Neural progenitor cell (in vitro differentiated cells): Measurements from ENCODE around the gene TYRP1. TPM values are rescaled to one million over a fixed set of nuclear protein-coding genes. Genes with fewer than 3 reads are reported as not detected.

Experiments used
- DNase-seq: peaks from one replicate; pipeline ENCODE4 v3.0.0-alpha.2; 2016; ENCODE audit warnings: low spot score
- H2AFZ ChIP-seq: fragments of 200-600 bp; sonication (generic); replicated peaks from 2 replicates; pipeline ENCODE4 v1.6.1; 2016; ENCODE audit warnings: antibody characterized with exemption
- H3F3A ChIP-seq: fragments of 200-600 bp; sonication (generic); 2 replicates; pipeline ENCODE4 v1.6.1; 2016; ENCODE audit warnings: antibody characterized with exemption, low read depth
- H3K27ac ChIP-seq: fragments of 200-600 bp; sonication (generic); 2 replicates; pipeline ENCODE4 v1.5.1; 2016; ENCODE audit warnings: mild to moderate bottlenecking
- H3K27me3 ChIP-seq: fragments of 200-600 bp; sonication (generic); 2 replicates; pipeline ENCODE4 v1.6.1; 2016; ENCODE audit warnings: mild to moderate bottlenecking, moderate library complexity
- H3K36me3 ChIP-seq: fragments of 200-600 bp; sonication (generic); 2 replicates; pipeline ENCODE4 v1.5.1; 2016
- H3K4me1 ChIP-seq: fragments of 200-600 bp; sonication (generic); 2 replicates; pipeline ENCODE4 v1.6.1; 2016; ENCODE audit warnings: mixed run types
- H3K4me2 ChIP-seq: fragments of 200-600 bp; sonication (generic); 2 replicates; pipeline ENCODE4 v1.6.1; 2016
- H3K4me3 ChIP-seq: fragments of 200-600 bp; sonication (generic); 2 replicates; pipeline ENCODE4 v1.5.1; 2016
- H3K79me2 ChIP-seq: fragments of 200-600 bp; sonication (generic); 2 replicates; pipeline ENCODE4 v1.6.1; 2016; ENCODE audit warnings: low read depth
- H3K9ac ChIP-seq: fragments of 200-600 bp; sonication (generic); 2 replicates; pipeline ENCODE4 v1.6.1; 2016
- H3K9me3 ChIP-seq: fragments of 200-600 bp; sonication (generic); 2 replicates; pipeline ENCODE4 v1.5.1; 2016; ENCODE audit warnings: low read depth
- H4K20me1 ChIP-seq: fragments of 200-600 bp; sonication (generic); 2 replicates; pipeline ENCODE4 v1.6.1; 2016; ENCODE audit warnings: low read depth
- H3K27ac Mint-ChIP-seq: 3 replicates; pipeline ENCODE4 v1.8.0; 2021; ENCODE audit warnings: mixed read lengths
- H3K27me3 Mint-ChIP-seq: 2 replicates; pipeline ENCODE4 v1.8.0; 2022; ENCODE audit warnings: low read depth, mild to moderate bottlenecking, inconsistent platforms, moderate library complexity, mixed read lengths; ENCODE audit not compliant: insufficient read depth
- H3K36me3 Mint-ChIP-seq: 3 replicates; pipeline ENCODE4 v1.8.0; 2021; ENCODE audit warnings: mixed read lengths
- H3K4me1 Mint-ChIP-seq: 3 replicates; pipeline ENCODE4 v1.8.0; 2021; ENCODE audit warnings: mixed read lengths
- H3K4me3 Mint-ChIP-seq: 3 replicates; pipeline ENCODE4 v1.8.0; 2021; ENCODE audit warnings: mild to moderate bottlenecking, moderate library complexity, mixed read lengths
- H3K9me3 Mint-ChIP-seq: 3 replicates; pipeline ENCODE4 v1.8.0; 2020; ENCODE audit warnings: mixed read lengths
- EZH2 ChIP-seq: fragments of 200-600 bp; sonication (generic); IDR thresholded peaks from 2 replicates; pipeline ENCODE4 v1.6.1; 2017; ENCODE audit warnings: antibody characterized with exemption, mild to moderate bottlenecking, moderate library complexity
- EZH2phosphoT487 ChIP-seq: fragments of 200-600 bp; sonication (generic); IDR thresholded peaks from 2 replicates; pipeline ENCODE4 v1.6.1; 2017; ENCODE audit warnings: antibody characterized with exemption
- total RNA-seq: library from RNA; depleted of rRNA; stranded (reverse); fragments of >200 nt; gene quantifications from 2 replicates; pipeline ENCODE4 v1.2.3, GENCODE V29; 2015; ENCODE audit warnings: low replicate concordance
- TF ChIP-seq, protein P1 (sequence below): fragments of 200-600 bp; sonication (generic); IDR thresholded peaks from 2 replicates; pipeline ENCODE4 v1.5.1; 2017; ENCODE audit warnings: antibody characterized with exemption, mild to moderate bottlenecking

Gene TYRP1
- total RNA-seq, 1 donor from 2014 or later, result 0.75 TPM

DNA sequence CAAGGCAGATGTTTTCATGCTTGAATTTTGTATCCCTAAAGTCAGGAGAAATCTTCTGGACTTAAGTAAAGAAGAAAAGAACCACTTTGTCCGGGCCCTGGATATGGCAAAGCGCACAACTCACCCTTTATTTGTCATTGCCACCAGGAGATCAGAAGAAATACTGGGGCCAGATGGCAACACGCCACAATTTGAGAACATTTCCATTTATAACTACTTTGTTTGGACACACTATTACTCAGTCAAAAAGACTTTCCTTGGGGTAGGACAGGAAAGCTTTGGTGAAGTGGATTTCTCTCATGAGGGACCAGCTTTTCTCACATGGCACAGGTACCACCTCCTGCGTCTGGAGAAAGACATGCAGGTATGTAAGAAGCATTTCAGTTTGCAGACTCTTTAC lies 2.3 kb downstream of the TYRP1 start:
- Mint-ChIP-seq H3K4me3 (no peak overlapping the region), H3K36me3 (no peaks in the 10 kb centered on the region), H3K4me1 (peaks cover 5% of the 10 kb centered on the region), H3K9me3 (peaks cover 2% of the 10 kb centered on the region), H3K27me3 (no peaks in the 10 kb centered on the region), H3K27ac (no peak overlapping the region)
- TF ChIP-seq EZH2phosphoT487 (no peak), EZH2 (no peak)
- TF ChIP-seq, protein P1, sequence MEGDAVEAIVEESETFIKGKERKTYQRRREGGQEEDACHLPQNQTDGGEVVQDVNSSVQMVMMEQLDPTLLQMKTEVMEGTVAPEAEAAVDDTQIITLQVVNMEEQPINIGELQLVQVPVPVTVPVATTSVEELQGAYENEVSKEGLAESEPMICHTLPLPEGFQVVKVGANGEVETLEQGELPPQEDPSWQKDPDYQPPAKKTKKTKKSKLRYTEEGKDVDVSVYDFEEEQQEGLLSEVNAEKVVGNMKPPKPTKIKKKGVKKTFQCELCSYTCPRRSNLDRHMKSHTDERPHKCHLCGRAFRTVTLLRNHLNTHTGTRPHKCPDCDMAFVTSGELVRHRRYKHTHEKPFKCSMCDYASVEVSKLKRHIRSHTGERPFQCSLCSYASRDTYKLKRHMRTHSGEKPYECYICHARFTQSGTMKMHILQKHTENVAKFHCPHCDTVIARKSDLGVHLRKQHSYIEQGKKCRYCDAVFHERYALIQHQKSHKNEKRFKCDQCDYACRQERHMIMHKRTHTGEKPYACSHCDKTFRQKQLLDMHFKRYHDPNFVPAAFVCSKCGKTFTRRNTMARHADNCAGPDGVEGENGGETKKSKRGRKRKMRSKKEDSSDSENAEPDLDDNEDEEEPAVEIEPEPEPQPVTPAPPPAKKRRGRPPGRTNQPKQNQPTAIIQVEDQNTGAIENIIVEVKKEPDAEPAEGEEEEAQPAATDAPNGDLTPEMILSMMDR, result no peak
- no peak overlapping the region for H3K4me3 ChIP-seq
- no peaks in the 10 kb centered on the region for H3K27me3 ChIP-seq
- H4K20me1 ChIP-seq, result no peaks in the 10 kb centered on the region
- no peaks in the 10 kb centered on the region for H3K36me3 ChIP-seq
- H3K9me3 ChIP-seq, result no peaks in the 10 kb centered on the region
- no peaks in the 10 kb centered on the region for H3K79me2 ChIP-seq
- no peak overlapping the region for H2AFZ ChIP-seq
- H3K4me2 ChIP-seq, result no peak overlapping the region
- DNase-seq, result no peak
- no peak overlapping the region for H3K9ac ChIP-seq
- no peak overlapping the region for H3K27ac ChIP-seq
- peaks cover 3% of the 10 kb centered on the region for H3K4me1 ChIP-seq
- H3F3A ChIP-seq, result no peaks in the 10 kb centered on the region

DNA sequence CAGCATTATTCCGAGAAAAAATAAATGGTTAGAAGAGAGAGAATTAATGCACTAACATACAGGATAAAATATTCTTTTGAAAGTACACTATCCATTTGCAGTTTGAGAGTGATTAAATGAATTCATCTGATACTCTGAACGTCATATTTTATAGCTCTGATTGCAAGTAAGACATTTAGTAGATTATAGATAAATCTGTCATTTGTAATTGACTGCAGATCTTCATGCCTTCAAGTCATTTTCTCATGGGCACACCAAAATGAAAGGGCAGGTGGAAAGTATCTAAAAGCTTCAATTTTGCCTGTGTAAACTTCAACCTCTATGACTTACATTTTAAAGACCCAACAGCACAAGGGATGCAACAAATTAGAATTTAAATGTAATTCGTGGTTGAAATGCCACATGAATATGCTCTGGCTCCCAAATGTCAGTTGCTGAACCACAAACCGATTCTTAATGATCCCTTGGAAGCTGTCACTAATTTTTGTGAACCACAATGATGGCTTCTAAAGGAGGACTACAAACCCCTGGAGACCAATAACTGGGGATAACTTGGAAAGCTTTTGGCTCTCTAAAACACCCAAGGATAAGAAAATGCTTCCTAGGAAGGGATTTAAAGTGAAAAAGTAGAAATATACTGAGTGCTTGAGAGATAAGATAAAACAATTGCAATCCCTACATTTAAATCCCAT lies 3.9 kb downstream of the TYRP1 start:
- no peaks in the 10 kb centered on the region for H3K27me3 Mint-ChIP-seq
- H3K36me3 Mint-ChIP-seq, result no peaks in the 10 kb centered on the region
- no peak for DNase-seq
- no peak overlapping the region for H3K4me2 ChIP-seq
- no peaks in the 10 kb centered on the region for H3F3A ChIP-seq
- no peak overlapping the region for H2AFZ ChIP-seq
- no peaks in the 10 kb centered on the region for H3K36me3 ChIP-seq
- H3K4me1 ChIP-seq, result peaks cover 3% of the 10 kb centered on the region
- no peak overlapping the region for H3K27ac Mint-ChIP-seq
- peaks cover 5% of the 10 kb centered on the region for H3K4me1 Mint-ChIP-seq
- no peak overlapping the region for H3K4me3 ChIP-seq
- H3K4me3 Mint-ChIP-seq, result no peak overlapping the region
- no peaks in the 10 kb centered on the region for H3K79me2 ChIP-seq
- H3K9me3 Mint-ChIP-seq, result no peaks in the 10 kb centered on the region
- TF ChIP-seq EZH2phosphoT487, result no peak
- no peak overlapping the region for H3K27ac ChIP-seq
- H3K27me3 ChIP-seq, result no peaks in the 10 kb centered on the region
- H3K9ac ChIP-seq, result no peak overlapping the region
- no peaks in the 10 kb centered on the region for H4K20me1 ChIP-seq
- no peaks in the 10 kb centered on the region for H3K9me3 ChIP-seq

- no peak overlapping the region for H3K4me2 ChIP-seq
- no peak overlapping the region for H2AFZ ChIP-seq
Observed at GRCh38 chr9:12697719-12698118, 4.5 kb downstream of the TYRP1 start.

DNA sequence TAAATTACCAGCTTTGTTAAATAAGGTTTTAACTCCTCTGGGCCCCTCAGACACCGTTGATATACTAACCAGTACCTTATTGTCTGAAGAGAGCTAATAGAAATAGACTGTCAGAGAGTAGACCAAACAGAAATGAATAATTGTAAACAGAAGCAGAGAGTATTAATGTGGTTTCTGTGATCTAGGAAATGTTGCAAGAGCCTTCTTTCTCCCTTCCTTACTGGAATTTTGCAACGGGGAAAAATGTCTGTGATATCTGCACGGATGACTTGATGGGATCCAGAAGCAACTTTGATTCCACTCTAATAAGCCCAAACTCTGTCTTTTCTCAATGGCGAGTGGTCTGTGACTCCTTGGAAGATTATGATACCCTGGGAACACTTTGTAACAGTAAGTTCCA lies 5.1 kb downstream of the TYRP1 start:
- peaks cover 2% of the 10 kb centered on the region for H3K4me1 Mint-ChIP-seq
- Histone ChIP-seq H3K4me3 (no peak overlapping the region), H3K9ac (no peak overlapping the region), H4K20me1 (no peaks in the 10 kb centered on the region), H3F3A (no peaks in the 10 kb centered on the region), H3K4me2 (no peak overlapping the region), H3K27ac (no peak overlapping the region), H3K27me3 (no peaks in the 10 kb centered on the region), H3K4me1 (no peaks in the 10 kb centered on the region), H2AFZ (no peak overlapping the region), H3K9me3 (no peaks in the 10 kb centered on the region), H3K36me3 (no peaks in the 10 kb centered on the region), H3K79me2 (no peaks in the 10 kb centered on the region)
- H3K4me3 Mint-ChIP-seq, result no peak overlapping the region
- H3K36me3 Mint-ChIP-seq, result no peaks in the 10 kb centered on the region
- no peak overlapping the region for H3K27ac Mint-ChIP-seq
- TF ChIP-seq EZH2phosphoT487 (no peak), EZH2 (no peak)
- TF ChIP-seq, protein P1, result no peak
- H3K27me3 Mint-ChIP-seq, result no peaks in the 10 kb centered on the region
- DNase-seq, result no peak
- no peaks in the 10 kb centered on the region for H3K9me3 Mint-ChIP-seq

More at GRCh38 chr9:12697719-12698118, 4.5 kb downstream of the TYRP1 start:
- Histone ChIP-seq H3K9ac (no peak overlapping the region), H3K36me3 (no peaks in the 10 kb centered on the region), H3K79me2 (no peaks in the 10 kb centered on the region), H3K9me3 (no peaks in the 10 kb centered on the region), H3F3A (no peaks in the 10 kb centered on the region), H4K20me1 (no peaks in the 10 kb centered on the region), H3K27me3 (no peaks in the 10 kb centered on the region), H3K4me3 (no peak overlapping the region), H3K4me1 (peaks cover 3% of the 10 kb centered on the region), H3K27ac (no peak overlapping the region)
- H3K4me3 Mint-ChIP-seq, result no peak overlapping the region
- DNase-seq, result no peak
- H3K9me3 Mint-ChIP-seq, result no peaks in the 10 kb centered on the region
- no peaks in the 10 kb centered on the region for H3K36me3 Mint-ChIP-seq
- H3K27ac Mint-ChIP-seq, result no peak overlapping the region
- TF ChIP-seq EZH2phosphoT487 (no peak), EZH2 (no peak)
- TF ChIP-seq, protein P1, result no peak
- no peaks in the 10 kb centered on the region for H3K27me3 Mint-ChIP-seq
- peaks cover 6% of the 10 kb centered on the region for H3K4me1 Mint-ChIP-seq
